ENCODE measurements around the gene ANO2. TPM values are rescaled to one million over a fixed set of nuclear protein-coding genes. Genes with fewer than 3 reads are reported as not detected.

ANO2 gene
- polyA plus RNA-seq, 1 donor = 4.0 TPM

- no peak for DNase-seq (ENCODE audit: low read depth)
Observed at GRCh38 chr12:5964913-5965900, 20.1 kb upstream of the ANO2 start.

GRCh38 chr12:5963515-5963914 lies 18.5 kb upstream of the ANO2 start:
- DNase-seq (ENCODE audit: low read depth) = no peak

GRCh38 chr12:5960783-5961182 lies 15.7 kb upstream of the ANO2 start:
- no peak for DNase-seq (ENCODE audit: low read depth)

DNA sequence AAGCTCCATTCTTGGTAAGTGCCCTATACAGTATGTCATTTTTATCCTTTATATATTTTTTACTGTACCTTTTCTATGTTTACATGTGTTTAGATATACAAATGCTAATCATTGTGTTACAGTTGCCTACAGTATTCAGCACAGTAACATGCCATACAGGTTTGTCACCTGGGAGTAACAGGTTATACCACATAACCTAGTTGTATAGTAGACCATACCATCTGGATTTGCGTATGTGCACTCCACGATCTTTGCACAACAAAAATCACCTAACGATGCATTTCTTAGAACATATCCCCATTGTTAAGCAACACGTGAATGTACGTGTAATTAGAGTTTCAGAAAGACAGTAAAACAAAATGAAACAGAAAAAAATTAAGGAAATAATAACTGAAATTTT lies 11.9 kb upstream of the ANO2 start:
- no peak for DNase-seq (ENCODE audit: low read depth)

DNA sequence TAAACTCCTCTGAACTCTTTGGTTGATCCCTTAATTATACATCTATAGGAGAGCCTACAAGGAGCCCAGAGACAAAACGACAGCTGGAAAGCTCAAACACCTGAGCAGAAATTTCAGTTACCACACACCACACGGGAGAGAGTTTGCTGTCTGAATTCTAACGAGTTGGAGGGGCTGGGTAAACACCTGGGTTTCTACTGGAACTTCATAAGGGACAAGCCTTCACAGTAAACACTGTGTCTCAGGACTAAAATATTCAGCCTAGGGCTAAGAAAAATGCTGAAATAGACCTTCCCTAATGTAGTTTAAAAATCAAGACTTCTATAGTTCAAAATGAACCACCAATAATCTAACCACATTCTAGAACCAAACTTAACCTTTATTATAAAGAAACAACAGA lies 9.6 kb upstream of the ANO2 start:
- no peak for DNase-seq (ENCODE audit: low read depth)

DNA sequence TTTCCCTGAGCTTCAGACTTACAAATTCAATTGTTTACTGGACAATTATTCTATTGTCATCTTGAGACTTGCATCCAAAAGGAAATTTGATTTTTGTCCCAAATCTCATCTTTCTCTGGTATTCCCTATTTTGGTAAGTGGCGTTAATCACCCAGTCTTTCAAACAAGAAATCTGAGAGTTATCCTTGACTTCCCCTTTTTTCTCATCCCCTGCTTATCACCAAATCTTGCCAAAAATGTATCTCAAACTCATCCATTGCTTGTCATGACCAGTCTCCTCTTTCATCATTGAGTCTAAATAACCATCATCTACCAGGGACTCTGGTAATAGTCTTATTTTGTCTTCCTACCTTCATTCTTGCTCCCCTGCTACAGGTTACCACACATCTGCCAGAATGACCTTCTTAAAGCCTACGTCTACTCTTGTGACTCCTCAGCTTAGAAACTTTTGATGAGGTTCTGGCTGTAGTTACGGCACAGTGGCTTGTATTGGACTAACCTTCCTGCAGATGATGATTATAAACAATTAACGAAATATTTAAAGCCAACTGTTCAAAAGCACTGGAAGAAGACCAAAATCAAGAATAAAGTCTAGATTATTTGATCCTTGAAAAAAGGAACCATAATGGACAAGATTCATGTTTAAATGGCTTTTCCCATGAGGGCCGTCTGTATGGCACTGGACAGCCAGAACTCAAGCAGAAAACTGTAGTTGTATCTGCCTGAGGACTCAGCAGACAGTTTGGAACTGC lies 9.0 kb upstream of the ANO2 start:
- no peak for DNase-seq (ENCODE audit: low read depth)

DNA sequence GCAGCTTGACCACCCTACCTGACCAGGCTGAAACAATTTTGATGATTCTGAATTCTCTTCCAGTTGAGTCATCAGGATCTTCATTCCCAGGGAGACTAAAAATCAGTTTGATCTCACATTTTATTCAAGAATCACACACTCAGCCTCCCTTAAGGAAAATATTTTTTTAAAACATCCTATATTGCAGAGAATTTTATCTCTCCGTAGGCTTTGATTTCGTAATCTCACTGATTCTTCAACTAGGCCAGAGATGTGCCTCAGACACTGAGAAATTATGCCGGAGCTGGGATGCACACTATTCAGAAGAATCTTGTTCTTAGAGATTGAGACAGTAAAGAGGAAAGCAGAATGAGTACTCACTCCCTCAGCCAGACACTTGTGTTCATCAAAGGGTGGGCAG lies 7.0 kb upstream of the ANO2 start:
- no peak for DNase-seq (ENCODE audit: low read depth)

DNA sequence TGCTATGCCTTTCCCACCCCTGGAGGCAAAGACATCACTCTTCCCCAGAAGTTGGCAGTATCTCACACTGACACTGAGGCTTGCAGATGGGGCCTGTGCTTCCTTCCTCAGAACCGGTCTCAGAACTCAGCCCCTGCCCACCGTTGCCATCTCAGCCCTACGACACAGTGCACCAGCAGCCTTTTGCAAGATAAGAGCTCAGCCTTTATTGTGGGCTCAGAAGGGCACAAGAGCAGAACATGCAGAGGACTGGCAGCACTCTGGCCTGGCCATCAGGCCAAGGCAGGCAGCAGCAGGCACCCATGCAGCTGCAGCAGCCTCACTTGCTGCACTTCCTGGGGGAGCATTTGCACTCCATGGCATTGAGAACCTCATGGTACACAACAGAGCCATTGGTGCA lies 3.6 kb upstream of the ANO2 start:
- DNase-seq (ENCODE audit: low read depth) = no peak

- DNase-seq (ENCODE audit: low read depth) = no peak
Observed at GRCh38 chr12:5947006-5947405, 1.9 kb upstream of the ANO2 start.

GRCh38 chr12:5946388-5946787 lies 1.3 kb upstream of the ANO2 start:
- no peak for DNase-seq (ENCODE audit: low read depth)

GRCh38 chr12:5944688-5945070 lies 380 bp downstream of the ANO2 start:
- DNase-seq (ENCODE audit: low read depth) = no peak

GRCh38 chr12:5944053-5944452 lies 1.0 kb downstream of the ANO2 start:
- no peak for DNase-seq (ENCODE audit: low read depth)

GRCh38 chr12:5941907-5942306 lies 3.2 kb downstream of the ANO2 start:
- DNase-seq (ENCODE audit: low read depth) = no peak

DNA sequence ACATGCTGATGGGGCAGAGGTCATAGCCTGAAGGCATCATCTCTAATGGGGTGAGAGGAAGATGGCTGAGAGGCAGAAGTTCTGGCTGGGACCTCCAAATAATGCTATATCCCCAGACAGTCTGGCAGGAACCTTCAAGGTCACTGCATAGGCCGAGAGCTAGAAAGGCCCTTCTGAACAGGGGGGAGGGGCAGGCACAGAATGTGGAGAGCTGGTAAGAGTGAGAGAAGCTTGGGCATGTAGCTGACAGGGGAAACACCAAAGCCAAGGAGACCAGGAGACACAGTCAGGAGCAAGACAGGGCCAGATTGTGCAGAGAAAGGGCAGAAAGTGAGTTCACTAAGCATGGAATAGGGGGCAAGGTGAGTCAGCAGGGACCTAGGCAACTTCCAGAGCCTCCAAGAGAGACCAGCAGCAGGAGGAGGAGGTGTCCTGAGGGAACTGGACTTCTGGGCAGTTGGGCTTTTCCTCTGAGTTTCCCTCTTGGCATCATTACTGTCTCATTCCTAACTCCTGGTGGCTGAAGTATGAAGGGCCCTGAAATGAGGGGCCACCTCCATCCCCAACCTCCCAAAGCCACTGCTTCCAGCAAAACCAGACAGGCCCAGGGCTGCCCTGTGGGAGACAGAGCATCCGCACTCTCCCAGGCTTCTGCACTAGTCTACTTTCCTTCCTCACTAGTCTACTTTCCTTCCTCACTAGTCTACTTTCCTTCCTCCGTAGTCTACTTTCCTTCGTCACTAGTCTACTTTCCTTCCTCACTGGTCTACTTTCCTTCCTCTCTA lies 17.1 kb downstream of the ANO2 start:
- no peak for DNase-seq (ENCODE audit: low read depth)

- DNase-seq (ENCODE audit: low read depth) = no peak
Observed at GRCh38 chr12:5925646-5926045, 19.4 kb downstream of the ANO2 start.

DNA sequence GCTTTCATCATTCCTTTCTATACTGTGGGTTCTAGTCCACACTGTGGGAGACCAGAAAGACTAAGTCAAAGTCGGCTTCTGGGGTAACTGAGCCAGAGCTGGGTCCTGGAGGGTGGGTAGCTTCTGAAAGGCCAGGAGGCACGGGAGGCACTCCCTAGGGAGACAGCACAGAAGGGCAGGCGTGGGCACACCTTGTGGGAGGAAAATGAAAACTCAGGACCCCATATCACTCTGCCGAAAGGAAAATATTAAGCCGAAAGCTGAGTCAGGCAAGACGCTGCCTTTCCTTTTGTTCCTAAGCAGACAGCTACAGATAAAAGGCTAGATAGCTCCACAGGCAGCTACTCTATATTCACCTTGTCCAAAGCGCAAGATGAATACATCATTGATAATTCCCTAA lies 20.7 kb downstream of the ANO2 start:
- DNase-seq (ENCODE audit: low read depth) = no peak

GRCh38 chr12:5923751-5924150 lies 21.3 kb downstream of the ANO2 start:
- no peak for DNase-seq (ENCODE audit: low read depth)

- DNase-seq (ENCODE audit: low read depth) = no peak
Observed at GRCh38 chr12:5923043-5923605, 21.9 kb downstream of the ANO2 start.

GRCh38 chr12:5921966-5922899 lies 22.8 kb downstream of the ANO2 start:
- DNase-seq (ENCODE audit: low read depth) = no peak

DNA sequence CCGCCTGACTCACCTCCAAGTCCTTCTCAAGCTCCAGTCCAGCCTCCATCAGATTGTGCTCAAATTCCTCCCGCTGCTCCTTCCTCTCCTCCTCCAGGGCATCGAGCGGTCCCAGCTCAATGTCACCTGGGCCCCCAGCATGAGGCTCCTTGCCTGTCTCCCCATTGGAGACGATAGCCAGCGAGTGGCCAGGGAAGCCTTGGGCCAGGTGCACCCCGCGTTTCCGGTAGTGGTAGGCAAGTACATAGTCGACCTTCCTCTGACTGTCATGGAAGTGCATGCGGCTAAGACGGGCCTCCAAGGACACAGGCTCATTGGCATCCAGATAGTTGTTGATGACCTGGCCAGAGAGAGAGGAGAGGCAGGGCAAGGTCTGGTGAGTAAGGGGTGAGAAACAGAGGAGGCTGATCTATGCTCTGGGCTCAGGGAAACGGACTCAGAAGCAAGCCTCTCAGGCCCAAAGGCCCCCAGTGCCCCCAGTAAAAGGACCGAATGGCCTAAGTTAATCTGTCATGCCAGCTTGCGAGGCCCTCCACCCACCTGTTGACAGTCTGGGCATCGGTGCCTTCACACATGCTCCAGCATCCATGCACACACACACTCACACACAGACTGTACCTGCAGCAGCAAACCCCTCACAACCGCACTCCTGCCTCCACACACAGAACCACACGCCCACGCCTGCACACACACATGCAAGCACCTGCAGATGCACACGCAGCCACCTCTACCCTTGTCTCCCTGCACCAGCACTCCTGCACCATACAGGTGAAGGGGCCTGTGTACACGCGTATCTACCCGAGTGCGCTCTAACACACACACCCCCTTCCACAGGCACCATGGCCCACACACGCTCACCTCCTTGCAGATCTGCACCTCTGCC lies 23.8 kb downstream of the ANO2 start:
- DNase-seq (ENCODE audit: low read depth) = no peak
